Activated naive CD4-positive, alpha-beta T cell treated with anti-CD3 and anti-CD28 coated beads, Interleukin-2, amount 50 U/mL, for 24 hours (primary cell): ENCODE results near the gene PRC1.

Experiments
- H3K27ac Mint-ChIP-seq: one replicate; pipeline ENCODE4 v1.8.0; 2021; ENCODE audit warnings: mild to moderate bottlenecking, mixed read lengths
- H3K27me3 Mint-ChIP-seq: one replicate; pipeline ENCODE4 v1.8.0; 2021; ENCODE audit warnings: mixed read lengths
- H3K36me3 Mint-ChIP-seq: one replicate; pipeline ENCODE4 v1.8.0; 2021; ENCODE audit warnings: mixed read lengths
- H3K4me1 Mint-ChIP-seq: one replicate; pipeline ENCODE4 v1.8.0; 2021; ENCODE audit warnings: mixed read lengths
- H3K4me3 Mint-ChIP-seq: one replicate; pipeline ENCODE4 v1.8.0; 2021; ENCODE audit warnings: mild to moderate bottlenecking, mixed read lengths
- H3K9me3 Mint-ChIP-seq: one replicate; pipeline ENCODE4 v1.8.0; 2021; ENCODE audit warnings: mixed read lengths

Gene PRC1

DNA sequence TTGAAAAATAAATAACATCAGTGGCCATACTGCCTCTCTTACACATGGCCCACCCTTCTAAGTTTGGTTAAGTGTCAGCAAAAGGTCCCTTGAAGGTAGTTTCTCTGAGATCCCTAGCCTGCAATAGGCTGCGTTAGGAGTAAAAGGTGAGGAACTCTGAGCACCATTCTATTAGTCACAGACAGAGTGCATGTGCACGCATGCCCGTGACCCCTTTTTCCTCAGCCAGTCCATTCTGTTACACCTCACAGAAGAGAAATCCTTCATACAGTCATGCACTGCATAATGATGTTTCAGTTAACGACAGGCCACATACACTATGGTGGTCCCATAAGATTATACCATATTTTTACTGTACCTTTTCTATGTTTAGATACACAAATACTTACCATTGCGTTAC is 27.1 kb downstream of the PRC1 start:
- Mint-ChIP-seq H3K36me3 (peaks cover under 1% of the 10 kb centered on the region), H3K27me3 (no peaks in the 10 kb centered on the region), H3K4me1 (peaks cover 2% of the 10 kb centered on the region), H3K27ac (no peak overlapping the region), H3K4me3 (no peak overlapping the region), H3K9me3 (no peaks in the 10 kb centered on the region)

GRCh38 chr15:90966262-90966661 is 28.1 kb downstream of the PRC1 start:
- no peaks in the 10 kb centered on the region for H3K27me3 Mint-ChIP-seq
- no peaks in the 10 kb centered on the region for H3K9me3 Mint-ChIP-seq
- H3K4me1 Mint-ChIP-seq = peaks cover 4% of the 10 kb centered on the region
- H3K4me3 Mint-ChIP-seq = no peak overlapping the region
- no peak overlapping the region for H3K27ac Mint-ChIP-seq
- H3K36me3 Mint-ChIP-seq = peaks cover 3% of the 10 kb centered on the region

GRCh38 chr15:90962021-90962420 is 32.3 kb downstream of the PRC1 start:
- Mint-ChIP-seq H3K36me3 (peaks cover 3% of the 10 kb centered on the region), H3K27me3 (no peaks in the 10 kb centered on the region), H3K9me3 (no peaks in the 10 kb centered on the region), H3K27ac (no peak overlapping the region), H3K4me3 (no peak overlapping the region), H3K4me1 (peaks cover 8% of the 10 kb centered on the region)

GRCh38 chr15:90960298-90961091 is 33.8 kb downstream of the PRC1 start:
- Mint-ChIP-seq H3K9me3 (no peaks in the 10 kb centered on the region), H3K4me1 (peaks cover 15% of the 10 kb centered on the region), H3K27me3 (no peaks in the 10 kb centered on the region), H3K36me3 (peaks cover 3% of the 10 kb centered on the region), H3K4me3 (no peak overlapping the region), H3K27ac (no peak overlapping the region)

GRCh38 chr15:90959894-90960293 is 34.4 kb downstream of the PRC1 start:
- Mint-ChIP-seq H3K4me1 (peaks cover 15% of the 10 kb centered on the region), H3K36me3 (peaks cover 3% of the 10 kb centered on the region), H3K9me3 (no peaks in the 10 kb centered on the region), H3K4me3 (no peak overlapping the region), H3K27ac (no peak overlapping the region), H3K27me3 (no peaks in the 10 kb centered on the region)

DNA sequence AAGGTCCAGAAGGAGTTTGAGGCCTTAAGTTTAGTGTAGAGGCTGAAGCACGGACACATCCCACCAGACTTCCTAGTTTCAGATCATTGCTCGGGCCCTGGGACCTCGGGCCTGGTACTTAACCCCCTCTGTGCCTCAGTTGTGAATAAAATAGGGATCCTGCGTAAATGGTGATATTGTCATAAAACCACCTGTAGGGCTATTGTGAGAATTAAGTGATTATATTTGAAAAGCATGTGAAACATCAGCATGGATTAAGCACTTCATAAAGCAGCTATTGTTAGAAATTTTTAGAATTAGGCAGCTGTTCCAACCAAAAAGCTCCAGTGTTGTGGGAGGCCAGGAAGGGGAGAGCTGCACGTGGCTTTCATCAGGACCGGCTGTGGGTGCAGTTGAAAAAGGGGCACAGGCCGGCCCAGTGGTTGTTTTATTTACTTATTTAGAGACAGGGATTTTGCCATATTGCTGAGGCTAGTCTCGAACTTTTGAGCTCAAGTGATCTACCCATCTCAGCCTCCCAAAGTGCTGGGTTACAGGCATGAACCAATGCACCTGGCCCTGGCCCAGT is 35.2 kb downstream of the PRC1 start:
- no peak overlapping the region for H3K4me3 Mint-ChIP-seq
- H3K36me3 Mint-ChIP-seq = peaks cover 3% of the 10 kb centered on the region
- H3K27me3 Mint-ChIP-seq = no peaks in the 10 kb centered on the region

GRCh38 chr15:90957791-90958190 is 36.5 kb downstream of the PRC1 start:
- Mint-ChIP-seq H3K4me3 (peak overlapping the region; percentile 63), H3K27me3 (no peaks in the 10 kb centered on the region), H3K36me3 (peaks cover 3% of the 10 kb centered on the region), H3K27ac (no peak overlapping the region), H3K9me3 (no peaks in the 10 kb centered on the region), H3K4me1 (peaks cover 15% of the 10 kb centered on the region)

More for the DNA sequence above, 35.2 kb downstream of the PRC1 start:
- Mint-ChIP-seq H3K4me1 (peaks cover 15% of the 10 kb centered on the region), H3K9me3 (no peaks in the 10 kb centered on the region), H3K27ac (no peak overlapping the region)

DNA sequence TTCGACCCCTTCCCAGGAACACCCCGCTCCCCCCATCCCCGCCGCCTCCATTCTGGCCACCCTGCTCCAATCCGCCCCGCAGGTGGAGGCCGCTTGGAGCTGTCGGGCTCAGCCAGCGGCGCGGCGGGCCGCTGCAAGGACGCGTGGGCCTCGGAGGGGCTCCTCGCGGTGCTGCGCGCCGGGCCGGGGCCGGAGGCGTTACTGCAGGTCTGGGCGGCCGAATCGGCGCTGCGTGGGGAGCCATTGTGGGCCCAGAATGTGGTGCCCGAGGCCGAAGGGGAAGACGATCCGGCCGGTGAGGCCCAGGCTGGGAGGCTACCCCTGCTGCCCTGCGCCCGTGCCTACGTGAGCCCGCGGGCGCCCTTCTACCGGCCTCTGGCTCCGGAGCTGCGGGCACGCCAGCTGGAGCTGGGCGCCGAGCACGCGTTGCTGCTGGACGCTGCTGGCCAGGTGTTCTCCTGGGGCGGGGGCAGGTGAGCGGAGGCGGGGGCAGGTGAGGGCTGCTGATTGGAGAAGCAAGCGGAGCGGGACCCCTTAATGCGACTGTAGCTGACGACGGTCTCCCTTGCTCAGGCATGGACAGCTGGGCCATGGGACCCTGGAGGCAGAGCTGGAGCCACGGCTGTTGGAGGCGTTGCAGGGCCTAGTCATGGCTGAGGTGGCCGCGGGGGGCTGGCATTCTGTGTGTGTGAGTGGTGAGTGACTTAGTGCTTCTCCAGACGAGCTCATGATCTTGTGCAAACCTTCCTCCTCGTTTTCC is 37.1 kb downstream of the PRC1 start:
- Mint-ChIP-seq H3K27ac (no peak overlapping the region), H3K36me3 (peaks cover 5% of the 10 kb centered on the region), H3K4me1 (peaks cover 13% of the 10 kb centered on the region)

GRCh38 chr15:90956274-90957030 is 37.9 kb downstream of the PRC1 start:
- Mint-ChIP-seq H3K27me3 (no peaks in the 10 kb centered on the region), H3K9me3 (no peaks in the 10 kb centered on the region), H3K4me1 (peaks cover 11% of the 10 kb centered on the region), H3K36me3 (peaks cover 3% of the 10 kb centered on the region), H3K27ac (no peak overlapping the region), H3K4me3 (peak overlapping the region; percentile 70)

More for the DNA sequence above, 37.1 kb downstream of the PRC1 start:
- no peaks in the 10 kb centered on the region for H3K27me3 Mint-ChIP-seq
- H3K9me3 Mint-ChIP-seq = no peaks in the 10 kb centered on the region
- peak overlapping the region; percentile 63 for H3K4me3 Mint-ChIP-seq

- H3K27me3 Mint-ChIP-seq = no peaks in the 10 kb centered on the region
- peak overlapping the region; percentile 86 for H3K4me3 Mint-ChIP-seq
- H3K9me3 Mint-ChIP-seq = no peaks in the 10 kb centered on the region
- peaks cover 11% of the 10 kb centered on the region for H3K4me1 Mint-ChIP-seq
- peaks cover 3% of the 10 kb centered on the region for H3K36me3 Mint-ChIP-seq
- no peak overlapping the region for H3K27ac Mint-ChIP-seq
Measured at GRCh38 chr15:90955624-90956273, 38.6 kb downstream of the PRC1 start.

GRCh38 chr15:90954712-90955623 is 39.4 kb downstream of the PRC1 start, which contains the start of gene RCCD1:
TSS of gene RCCD1 (plus strand) at chr15:90954884. CDS start at chr15:90956735, 1,851 bp downstream.
- Mint-ChIP-seq H3K27ac (peak within 1 kb of the TSS; percentile 88), H3K4me3 (peak within 1 kb of the TSS; percentile 86), H3K4me1 (peaks cover 11% of the 10 kb centered on the region), H3K27me3 (no peaks in the 10 kb centered on the region), H3K9me3 (no peaks in the 10 kb centered on the region), H3K36me3 (peaks cover 3% of the 10 kb centered on the region)

- Mint-ChIP-seq H3K36me3 (peaks cover 3% of the 10 kb centered on the region), H3K27me3 (no peaks in the 10 kb centered on the region), H3K9me3 (no peaks in the 10 kb centered on the region), H3K27ac (peak overlapping the region; percentile 88), H3K4me3 (peak overlapping the region; percentile 86), H3K4me1 (peaks cover 11% of the 10 kb centered on the region)
Measured at GRCh38 chr15:90953947-90954711, 40.2 kb downstream of the PRC1 start.

- H3K4me1 Mint-ChIP-seq = peaks cover 11% of the 10 kb centered on the region
- H3K9me3 Mint-ChIP-seq = no peaks in the 10 kb centered on the region
- peaks cover 3% of the 10 kb centered on the region for H3K36me3 Mint-ChIP-seq
- peak overlapping the region; percentile 64 for H3K27ac Mint-ChIP-seq
- no peaks in the 10 kb centered on the region for H3K27me3 Mint-ChIP-seq
- no peak overlapping the region for H3K4me3 Mint-ChIP-seq
Measured at GRCh38 chr15:90952901-90953677, 41.2 kb downstream of the PRC1 start.
